ENCODE data around the gene ZNF723.

ZNF723 gene

DNA sequence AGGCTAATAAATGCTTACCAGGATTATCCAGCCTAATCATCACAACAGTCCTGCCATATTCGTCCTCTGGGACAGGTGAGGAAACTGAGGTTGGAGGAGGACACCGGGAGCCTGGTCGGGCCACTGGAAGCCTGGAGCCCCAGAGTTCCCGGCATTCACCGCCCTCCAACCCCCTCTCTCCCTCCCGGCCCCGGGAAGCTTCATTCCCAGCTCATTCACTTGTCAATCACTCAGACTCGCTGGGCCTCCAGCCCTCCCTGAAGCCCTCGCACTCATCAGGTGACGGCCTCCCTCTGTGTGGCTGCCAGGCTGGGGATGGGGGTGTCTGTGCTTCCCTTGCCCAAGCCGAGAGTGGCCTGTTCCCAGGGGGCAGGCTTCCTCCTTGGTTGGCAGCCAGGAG lies 25.7 kb upstream of the ZNF723 start:
- Histone ChIP-seq H3K79me1 (ENCODE audit: low read depth, low read length) (no peaks in the 10 kb centered on the region), H3K23ac (ENCODE audit: low read depth, low read length, poor library complexity) (no peak overlapping the region), H2AFZ (ENCODE audit: low read length) (no peak overlapping the region), H2BK15ac (ENCODE audit: low read length) (no peak overlapping the region), H4K91ac (ENCODE audit: low read depth, low read length, poor library complexity) (no peak overlapping the region), H3K27me3 (ENCODE audit: control insufficient read depth in 3 of 3, insufficient read depth in 3 of 3, low read depth in 1 of 3, low read length in 3 of 3) (no peaks in the 10 kb centered on the region), H2AK5ac (ENCODE audit: low read depth, low read length) (no peak overlapping the region), H3K4me3 (ENCODE audit: low read length in 2 of 2) (no peak overlapping the region), H3K18ac (ENCODE audit: low read length) (no peak overlapping the region), H3K4me2 (ENCODE audit: insufficient read depth, low read length, poor library complexity, severe bottlenecking) (no peak overlapping the region), H3K36me3 (replicated peaks in 1 of 2; ENCODE audit: control insufficient read depth in 2 of 2, insufficient read depth in 2 of 2, low read length in 2 of 2) (no peaks in the 10 kb centered on the region), H2BK12ac (ENCODE audit: low read length) (no peak overlapping the region), H2BK120ac (ENCODE audit: low read depth, low read length) (no peak overlapping the region), H3K4ac (ENCODE audit: low read length) (no peak overlapping the region), H3K27ac (replicated peaks; ENCODE audit: low read length) (no peak overlapping the region), H3K9ac (ENCODE audit: low read depth, low read length, poor library complexity) (no peak overlapping the region), H3K4me1 (ENCODE audit: control insufficient read depth in 2 of 2, insufficient read depth in 1 of 2, low read depth in 1 of 2, low read length in 2 of 2) (no peaks in the 10 kb centered on the region), H4K8ac (ENCODE audit: low read depth, low read length) (no peak overlapping the region), H3K9me3 (replicated peaks in 1 of 2; ENCODE audit: control insufficient read depth in 2 of 2, insufficient read depth in 1 of 2, low read depth in 1 of 2, low read length in 2 of 2) (peaks cover 0 to 34% of the 10 kb centered on the region in 2 donors), H3K14ac (ENCODE audit: low read length) (no peak overlapping the region), H2BK5ac (ENCODE audit: low read length) (no peak overlapping the region)
- no peak for DNase-seq (ENCODE audit: low spot score)
- WGBS, 2 donors (ENCODE audit: extremely low coverage in 2 of 2, insufficient read length in 2 of 2, insufficient replicate concordance in 1 of 2) = no CpG with 5 or more reads among the region's 11 CpGs

- Histone ChIP-seq H3K9me3 (replicated peaks in 1 of 2; ENCODE audit: control insufficient read depth in 2 of 2, insufficient read depth in 1 of 2, low read depth in 1 of 2, low read length in 2 of 2) (peaks cover 0 to 32% of the 10 kb centered on the region in 2 donors), H3K27me3 (ENCODE audit: control insufficient read depth in 3 of 3, insufficient read depth in 3 of 3, low read depth in 1 of 3, low read length in 3 of 3) (no peaks in the 10 kb centered on the region), H2AFZ (ENCODE audit: low read length) (no peak overlapping the region), H3K4me3 (ENCODE audit: low read length in 2 of 2) (no peak overlapping the region), H3K14ac (ENCODE audit: low read length) (no peak overlapping the region), H3K23ac (ENCODE audit: low read depth, low read length, poor library complexity) (no peak overlapping the region), H2BK120ac (ENCODE audit: low read depth, low read length) (no peak overlapping the region), H2AK5ac (ENCODE audit: low read depth, low read length) (no peak overlapping the region), H2BK15ac (ENCODE audit: low read length) (no peak overlapping the region), H4K91ac (ENCODE audit: low read depth, low read length, poor library complexity) (no peak overlapping the region), H3K4ac (ENCODE audit: low read length) (no peak overlapping the region), H3K9ac (ENCODE audit: low read depth, low read length, poor library complexity) (no peak overlapping the region), H2BK5ac (ENCODE audit: low read length) (no peak overlapping the region), H4K8ac (ENCODE audit: low read depth, low read length) (no peak overlapping the region), H3K18ac (ENCODE audit: low read length) (no peak overlapping the region), H3K4me2 (ENCODE audit: insufficient read depth, low read length, poor library complexity, severe bottlenecking) (no peak overlapping the region), H3K79me1 (ENCODE audit: low read depth, low read length) (no peaks in the 10 kb centered on the region), H2BK12ac (ENCODE audit: low read length) (no peak overlapping the region), H3K36me3 (replicated peaks in 1 of 2; ENCODE audit: control insufficient read depth in 2 of 2, insufficient read depth in 2 of 2, low read length in 2 of 2) (no peaks in the 10 kb centered on the region), H3K27ac (replicated peaks; ENCODE audit: low read length) (no peak overlapping the region), H3K4me1 (ENCODE audit: control insufficient read depth in 2 of 2, insufficient read depth in 1 of 2, low read depth in 1 of 2, low read length in 2 of 2) (no peaks in the 10 kb centered on the region)
- no CpG with 5 or more reads among the region's 72 CpGs for WGBS, 2 donors (ENCODE audit: extremely low coverage in 2 of 2, insufficient read length in 2 of 2, insufficient replicate concordance in 1 of 2)
- DNase-seq (ENCODE audit: low spot score) = no peak
Observed at GRCh38 chr19:22807061-22807835, 24.8 kb upstream of the ZNF723 start.

DNA sequence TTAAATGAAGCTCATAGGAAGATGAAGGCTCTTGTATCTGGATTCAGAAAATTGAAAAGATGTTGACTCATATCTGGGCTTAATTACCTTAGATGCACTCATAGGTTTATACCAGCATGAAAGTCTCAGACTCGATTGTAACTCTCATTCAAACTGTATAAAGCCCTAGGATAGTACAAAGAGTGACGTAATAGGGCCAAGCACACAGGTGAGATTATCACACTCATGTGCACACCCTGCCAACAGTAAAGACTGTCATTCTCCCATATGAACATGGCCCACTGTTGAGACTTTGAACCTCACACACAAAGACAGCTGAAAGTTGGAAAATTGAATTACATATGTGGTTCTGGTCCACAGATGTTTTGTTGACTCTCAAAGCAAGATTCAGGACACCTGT lies 18.0 kb upstream of the ZNF723 start:
- WGBS, 2 donors (ENCODE audit: extremely low coverage in 2 of 2, insufficient read length in 2 of 2, insufficient replicate concordance in 1 of 2) = no CpG with 5 or more reads among the region's 2 CpGs
- no peak overlapping the region for H2BK12ac ChIP-seq (ENCODE audit: low read length)
- no peak overlapping the region for H3K23ac ChIP-seq (ENCODE audit: low read depth, low read length, poor library complexity)

GRCh38 chr19:22831211-22831610 lies 880 bp upstream of the ZNF723 start:
- WGBS, 2 donors (ENCODE audit: extremely low coverage in 2 of 2, insufficient read length in 2 of 2, insufficient replicate concordance in 1 of 2) = no CpG with 5 or more reads among the region's 11 CpGs

More for the DNA sequence above, 18.0 kb upstream of the ZNF723 start:
- DNase-seq (ENCODE audit: low spot score) = no peak
- no peak overlapping the region for H2BK15ac ChIP-seq (ENCODE audit: low read length)
- peaks cover 2 to 63% of the 10 kb centered on the region in 2 donors for H3K9me3 ChIP-seq (replicated peaks in 1 of 2; ENCODE audit: control insufficient read depth in 2 of 2, insufficient read depth in 1 of 2, low read depth in 1 of 2, low read length in 2 of 2)
- H3K36me3 ChIP-seq (replicated peaks in 1 of 2; ENCODE audit: control insufficient read depth in 2 of 2, insufficient read depth in 2 of 2, low read length in 2 of 2) = no peaks in the 10 kb centered on the region
- H2BK120ac ChIP-seq (ENCODE audit: low read depth, low read length) = no peak overlapping the region
- H3K4me2 ChIP-seq (ENCODE audit: insufficient read depth, low read length, poor library complexity, severe bottlenecking) = no peak overlapping the region
- no peak overlapping the region for H4K91ac ChIP-seq (ENCODE audit: low read depth, low read length, poor library complexity)
- H3K79me1 ChIP-seq (ENCODE audit: low read depth, low read length) = no peaks in the 10 kb centered on the region
- no peak overlapping the region for H4K8ac ChIP-seq (ENCODE audit: low read depth, low read length)
- no peak overlapping the region for H2AFZ ChIP-seq (ENCODE audit: low read length)
- no peaks in the 10 kb centered on the region for H3K27me3 ChIP-seq (ENCODE audit: control insufficient read depth in 3 of 3, insufficient read depth in 3 of 3, low read depth in 1 of 3, low read length in 3 of 3)
- no peak overlapping the region for H3K4me3 ChIP-seq (ENCODE audit: low read length in 2 of 2)
- H3K4ac ChIP-seq (ENCODE audit: low read length) = no peak overlapping the region
- H2AK5ac ChIP-seq (ENCODE audit: low read depth, low read length) = no peak overlapping the region
- H2BK5ac ChIP-seq (ENCODE audit: low read length) = no peak overlapping the region
- H3K27ac ChIP-seq (replicated peaks; ENCODE audit: low read length) = no peak overlapping the region
- H3K4me1 ChIP-seq (ENCODE audit: control insufficient read depth in 2 of 2, insufficient read depth in 1 of 2, low read depth in 1 of 2, low read length in 2 of 2) = no peaks in the 10 kb centered on the region
- no peak overlapping the region for H3K18ac ChIP-seq (ENCODE audit: low read length)
- no peak overlapping the region for H3K9ac ChIP-seq (ENCODE audit: low read depth, low read length, poor library complexity)
- H3K14ac ChIP-seq (ENCODE audit: low read length) = no peak overlapping the region

More at GRCh38 chr19:22831211-22831610, 880 bp upstream of the ZNF723 start:
- H3K27me3 ChIP-seq (ENCODE audit: control insufficient read depth in 3 of 3, insufficient read depth in 3 of 3, low read depth in 1 of 3, low read length in 3 of 3) = no peaks in the 10 kb centered on the region
- no peak overlapping the region for H3K4ac ChIP-seq (ENCODE audit: low read length)
- H2BK15ac ChIP-seq (ENCODE audit: low read length) = no peak overlapping the region
- H3K23ac ChIP-seq (ENCODE audit: low read depth, low read length, poor library complexity) = no peak overlapping the region
- H3K4me2 ChIP-seq (ENCODE audit: insufficient read depth, low read length, poor library complexity, severe bottlenecking) = no peak overlapping the region
- H3K9me3 ChIP-seq (replicated peaks in 1 of 2; ENCODE audit: control insufficient read depth in 2 of 2, insufficient read depth in 1 of 2, low read depth in 1 of 2, low read length in 2 of 2) = peaks cover 0 to 16% of the 10 kb centered on the region in 2 donors
- no peak overlapping the region for H3K14ac ChIP-seq (ENCODE audit: low read length)
- H3K4me3 ChIP-seq (ENCODE audit: low read length in 2 of 2) = no peak overlapping the region
- H3K9ac ChIP-seq (ENCODE audit: low read depth, low read length, poor library complexity) = no peak overlapping the region
- H3K36me3 ChIP-seq (replicated peaks in 1 of 2; ENCODE audit: control insufficient read depth in 2 of 2, insufficient read depth in 2 of 2, low read length in 2 of 2) = no peaks in the 10 kb centered on the region
- H3K18ac ChIP-seq (ENCODE audit: low read length) = no peak overlapping the region
- no peaks in the 10 kb centered on the region for H3K79me1 ChIP-seq (ENCODE audit: low read depth, low read length)
- H2AFZ ChIP-seq (ENCODE audit: low read length) = no peak overlapping the region
- H2BK5ac ChIP-seq (ENCODE audit: low read length) = no peak overlapping the region
- H2AK5ac ChIP-seq (ENCODE audit: low read depth, low read length) = no peak overlapping the region
- no peak overlapping the region for H2BK12ac ChIP-seq (ENCODE audit: low read length)
- no peak overlapping the region for H4K8ac ChIP-seq (ENCODE audit: low read depth, low read length)
- H4K91ac ChIP-seq (ENCODE audit: low read depth, low read length, poor library complexity) = no peak overlapping the region
- no peak for DNase-seq (ENCODE audit: low spot score)
- no peak overlapping the region for H2BK120ac ChIP-seq (ENCODE audit: low read depth, low read length)
- H3K27ac ChIP-seq (replicated peaks; ENCODE audit: low read length) = no peak overlapping the region
- H3K4me1 ChIP-seq (ENCODE audit: control insufficient read depth in 2 of 2, insufficient read depth in 1 of 2, low read depth in 1 of 2, low read length in 2 of 2) = no peaks in the 10 kb centered on the region
